ENCODE results near the gene LEP.

- TF ChIP-seq, protein P1, sequence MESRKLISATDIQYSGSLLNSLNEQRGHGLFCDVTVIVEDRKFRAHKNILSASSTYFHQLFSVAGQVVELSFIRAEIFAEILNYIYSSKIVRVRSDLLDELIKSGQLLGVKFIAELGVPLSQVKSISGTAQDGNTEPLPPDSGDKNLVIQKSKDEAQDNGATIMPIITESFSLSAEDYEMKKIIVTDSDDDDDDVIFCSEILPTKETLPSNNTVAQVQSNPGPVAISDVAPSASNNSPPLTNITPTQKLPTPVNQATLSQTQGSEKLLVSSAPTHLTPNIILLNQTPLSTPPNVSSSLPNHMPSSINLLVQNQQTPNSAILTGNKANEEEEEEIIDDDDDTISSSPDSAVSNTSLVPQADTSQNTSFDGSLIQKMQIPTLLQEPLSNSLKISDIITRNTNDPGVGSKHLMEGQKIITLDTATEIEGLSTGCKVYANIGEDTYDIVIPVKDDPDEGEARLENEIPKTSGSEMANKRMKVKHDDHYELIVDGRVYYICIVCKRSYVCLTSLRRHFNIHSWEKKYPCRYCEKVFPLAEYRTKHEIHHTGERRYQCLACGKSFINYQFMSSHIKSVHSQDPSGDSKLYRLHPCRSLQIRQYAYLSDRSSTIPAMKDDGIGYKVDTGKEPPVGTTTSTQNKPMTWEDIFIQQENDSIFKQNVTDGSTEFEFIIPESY (IDR thresholded peaks at IDR 0.05), result no peak
- TF ChIP-seq, protein P2, sequence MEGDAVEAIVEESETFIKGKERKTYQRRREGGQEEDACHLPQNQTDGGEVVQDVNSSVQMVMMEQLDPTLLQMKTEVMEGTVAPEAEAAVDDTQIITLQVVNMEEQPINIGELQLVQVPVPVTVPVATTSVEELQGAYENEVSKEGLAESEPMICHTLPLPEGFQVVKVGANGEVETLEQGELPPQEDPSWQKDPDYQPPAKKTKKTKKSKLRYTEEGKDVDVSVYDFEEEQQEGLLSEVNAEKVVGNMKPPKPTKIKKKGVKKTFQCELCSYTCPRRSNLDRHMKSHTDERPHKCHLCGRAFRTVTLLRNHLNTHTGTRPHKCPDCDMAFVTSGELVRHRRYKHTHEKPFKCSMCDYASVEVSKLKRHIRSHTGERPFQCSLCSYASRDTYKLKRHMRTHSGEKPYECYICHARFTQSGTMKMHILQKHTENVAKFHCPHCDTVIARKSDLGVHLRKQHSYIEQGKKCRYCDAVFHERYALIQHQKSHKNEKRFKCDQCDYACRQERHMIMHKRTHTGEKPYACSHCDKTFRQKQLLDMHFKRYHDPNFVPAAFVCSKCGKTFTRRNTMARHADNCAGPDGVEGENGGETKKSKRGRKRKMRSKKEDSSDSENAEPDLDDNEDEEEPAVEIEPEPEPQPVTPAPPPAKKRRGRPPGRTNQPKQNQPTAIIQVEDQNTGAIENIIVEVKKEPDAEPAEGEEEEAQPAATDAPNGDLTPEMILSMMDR (IDR thresholded peaks at IDR 0.05; ENCODE audit: low read depth, low read length, missing input control), result no peak
Observed at GRCh38 chr7:128202287-128202957, 38.7 kb upstream of the LEP start.

Measured in liver (tissue), 2 donors.